Fibroblast of lung (primary cell): ENCODE measurements around the gene IMMP2L. TPM values are rescaled to one million over a fixed set of nuclear protein-coding genes. Genes with fewer than 3 reads are reported as not detected.

Experiments used
- DNase-seq, 2 donors: peaks; one replicate each; pipeline versions ENCODE4 v3.0.0 to v3.0.0-alpha.2; 2010; ENCODE audit warnings: low read depth in 2 of 2
- H2AFZ ChIP-seq: 2 replicates; pipeline ENCODE4 v1.5.1; 2012; ENCODE audit warnings: low read length, control low read depth, inconsistent platforms
- H3K27ac ChIP-seq: 2 replicates; pipeline ENCODE4 v1.5.1; 2011; ENCODE audit warnings: low read length, control low read depth; ENCODE audit not compliant: insufficient read depth
- H3K27me3 ChIP-seq: 2 replicates; pipeline ENCODE4 v1.5.1; 2011; ENCODE audit warnings: mild to moderate bottlenecking, low read length; ENCODE audit not compliant: control insufficient read depth, insufficient read depth
- H3K36me3 ChIP-seq: 2 replicates; pipeline ENCODE4 v1.5.1; 2011; ENCODE audit warnings: low read length; ENCODE audit not compliant: control insufficient read depth, insufficient read depth
- H3K4me1 ChIP-seq: 2 replicates; pipeline ENCODE4 v1.5.1; 2011; ENCODE audit warnings: low read length; ENCODE audit not compliant: control insufficient read depth, insufficient read depth; ENCODE audit errors: extremely low read depth
- H3K4me2 ChIP-seq: 2 replicates; pipeline ENCODE4 v1.5.1; 2011; ENCODE audit warnings: low read length, control low read depth; ENCODE audit not compliant: insufficient read depth; ENCODE audit errors: extremely low read depth
- H3K4me3 ChIP-seq, 4 experiments: fragments of 200-600 bp in 1 of 4; sonication (generic) in 1 of 4; replicated peaks in 1 of 4; 2 replicates each; pipeline ENCODE4 v1.5.1; 2011 to 2016; ENCODE audit warnings: low read length in 4 of 4, low read depth in 3 of 4, mild to moderate bottlenecking in 3 of 4, control low read depth in 2 of 4, inconsistent platforms in 1 of 4, mixed read lengths in 1 of 4; ENCODE audit not compliant: insufficient read depth in 1 of 4; ENCODE audit errors: control extremely low read depth in 1 of 4
- H3K79me2 ChIP-seq: 2 replicates; pipeline ENCODE4 v1.5.1; 2012; ENCODE audit warnings: mild to moderate bottlenecking, low read length, inconsistent platforms; ENCODE audit not compliant: control insufficient read depth, insufficient read depth
- H3K9ac ChIP-seq: 2 replicates; pipeline ENCODE4 v1.5.1; 2011; ENCODE audit warnings: mild to moderate bottlenecking, low read length, control low read depth; ENCODE audit not compliant: insufficient read depth
- H3K9me3 ChIP-seq: 2 replicates; pipeline ENCODE4 v1.5.1; 2012; ENCODE audit warnings: low read depth, low read length; ENCODE audit not compliant: control insufficient read depth, insufficient read depth
- H4K20me1 ChIP-seq: 2 replicates; pipeline ENCODE4 v1.5.1; 2011; ENCODE audit warnings: low read length; ENCODE audit not compliant: control insufficient read depth, insufficient read depth; ENCODE audit errors: extremely low read depth
- EZH2 ChIP-seq: IDR thresholded peaks from 2 replicates; pipeline ENCODE4 v1.5.1; 2012; ENCODE audit warnings: low read length, control low read depth, mild to moderate bottlenecking; ENCODE audit errors: missing control alignments
- polyA plus RNA-seq, 2 donors: library from polyadenylated mRNA; depleted of rRNA in 1 of 2; stranded (reverse) in 1 of 2; unstranded in 1 of 2; fragments of >200 nt; gene quantifications; 2 replicates each; pipeline ENCODE4 v1.2.1, GENCODE V29; 2011 to 2012; ENCODE audit warnings: missing spikeins in 1 of 2
- total RNA-seq: library from RNA; depleted of rRNA; stranded (reverse); fragments of >200 nt; gene quantifications from 2 replicates; pipeline ENCODE4 v1.2.1, GENCODE V29; 2014
- TF ChIP-seq, protein P1 (sequence below), 2 donors: IDR thresholded peaks in 1 of 2; conservative IDR thresholded peaks in 1 of 2; 1 replicate in 1 of 2; 2 replicates in 1 of 2; pipeline ENCODE4 v1.5.1; 2011 to 2012; ENCODE audit warnings: low read length in 2 of 2, control low read depth in 1 of 2, inconsistent platforms in 1 of 2, low read depth in 1 of 2, mild to moderate bottlenecking in 1 of 2

IMMP2L gene
- total and polyA plus RNA-seq, 2 donors (not counting 1 experiment from before 2014, with no cell fraction given) = 6.9 to 14.4 TPM

DNA sequence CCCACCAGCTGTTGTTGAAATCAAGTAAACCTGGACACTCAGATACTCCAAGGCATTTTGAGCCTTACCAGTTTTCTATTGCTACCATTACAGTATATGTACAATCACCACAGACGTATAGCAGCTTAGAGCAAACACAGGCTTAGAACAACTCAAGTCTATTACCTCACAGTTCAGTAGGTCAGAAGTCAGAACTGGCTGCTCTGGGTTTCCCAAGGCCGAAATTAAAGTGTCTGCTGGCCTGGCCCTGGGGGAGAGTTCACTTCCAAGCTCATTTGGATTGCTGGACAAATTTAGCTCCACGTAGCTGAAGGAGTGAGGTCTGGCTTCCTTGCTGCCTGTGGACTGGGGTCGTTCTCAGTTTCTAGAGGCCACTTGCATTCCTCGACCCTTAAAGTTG lies 731.5 kb downstream of the IMMP2L start:
- peak in 1 of 2 donors; percentile 20 for DNase-seq
- no peak overlapping the region for H3K4me3 ChIP-seq
- no peak for TF ChIP-seq EZH2
- TF ChIP-seq, protein P1, sequence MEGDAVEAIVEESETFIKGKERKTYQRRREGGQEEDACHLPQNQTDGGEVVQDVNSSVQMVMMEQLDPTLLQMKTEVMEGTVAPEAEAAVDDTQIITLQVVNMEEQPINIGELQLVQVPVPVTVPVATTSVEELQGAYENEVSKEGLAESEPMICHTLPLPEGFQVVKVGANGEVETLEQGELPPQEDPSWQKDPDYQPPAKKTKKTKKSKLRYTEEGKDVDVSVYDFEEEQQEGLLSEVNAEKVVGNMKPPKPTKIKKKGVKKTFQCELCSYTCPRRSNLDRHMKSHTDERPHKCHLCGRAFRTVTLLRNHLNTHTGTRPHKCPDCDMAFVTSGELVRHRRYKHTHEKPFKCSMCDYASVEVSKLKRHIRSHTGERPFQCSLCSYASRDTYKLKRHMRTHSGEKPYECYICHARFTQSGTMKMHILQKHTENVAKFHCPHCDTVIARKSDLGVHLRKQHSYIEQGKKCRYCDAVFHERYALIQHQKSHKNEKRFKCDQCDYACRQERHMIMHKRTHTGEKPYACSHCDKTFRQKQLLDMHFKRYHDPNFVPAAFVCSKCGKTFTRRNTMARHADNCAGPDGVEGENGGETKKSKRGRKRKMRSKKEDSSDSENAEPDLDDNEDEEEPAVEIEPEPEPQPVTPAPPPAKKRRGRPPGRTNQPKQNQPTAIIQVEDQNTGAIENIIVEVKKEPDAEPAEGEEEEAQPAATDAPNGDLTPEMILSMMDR (conservative IDR thresholded peaks at IDR 0.05 in 1 of 2, IDR thresholded peaks at IDR 0.05 in 1 of 2; ENCODE audit: low read depth in 1 of 2, low read length in 2 of 2) = no peak

DNA sequence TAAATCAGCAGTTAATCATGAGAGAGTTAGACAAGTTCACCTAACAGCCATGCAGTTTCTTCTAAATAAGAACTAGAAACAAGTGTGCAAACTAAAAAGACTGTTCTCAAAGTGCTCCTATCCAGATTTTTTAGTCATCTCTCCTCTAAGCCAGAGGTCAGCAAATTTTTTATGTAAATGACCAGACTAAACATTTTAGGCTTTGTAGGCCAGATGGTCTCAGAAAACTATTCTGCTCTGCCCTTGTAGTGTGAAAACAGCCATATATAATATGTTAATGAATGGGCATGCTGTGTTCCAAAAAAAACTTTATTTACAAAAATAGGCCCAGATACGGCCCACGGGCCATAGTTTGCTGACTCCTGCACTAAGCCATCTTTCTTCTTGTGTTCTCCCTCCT lies 734.4 kb downstream of the IMMP2L start:
- no peak overlapping the region for H2AFZ ChIP-seq
- no peaks in the 10 kb centered on the region for H3K36me3 ChIP-seq
- no peak overlapping the region for H3K27ac ChIP-seq
- no peaks in the 10 kb centered on the region for H3K79me2 ChIP-seq
- H3K9ac ChIP-seq = no peak overlapping the region
- no peak overlapping the region for H3K4me2 ChIP-seq
- no peak for DNase-seq
- H3K4me1 ChIP-seq = no peaks in the 10 kb centered on the region
- H3K4me3 ChIP-seq = no peak overlapping the region
- no peaks in the 10 kb centered on the region for H3K27me3 ChIP-seq
- no peaks in the 10 kb centered on the region for H3K9me3 ChIP-seq
- no peak for TF ChIP-seq EZH2
- TF ChIP-seq, protein P1 (conservative IDR thresholded peaks at IDR 0.05 in 1 of 2, IDR thresholded peaks at IDR 0.05 in 1 of 2; ENCODE audit: low read depth in 1 of 2, low read length in 2 of 2) = no peak
- no peaks in the 10 kb centered on the region for H4K20me1 ChIP-seq

More for the DNA sequence above, 731.5 kb downstream of the IMMP2L start:
- Histone ChIP-seq H3K27ac (no peak overlapping the region), H3K36me3 (no peaks in the 10 kb centered on the region), H3K9ac (no peak overlapping the region), H3K4me2 (no peak overlapping the region), H2AFZ (no peak overlapping the region), H3K27me3 (no peaks in the 10 kb centered on the region), H3K9me3 (no peaks in the 10 kb centered on the region), H3K4me1 (no peaks in the 10 kb centered on the region), H3K79me2 (no peaks in the 10 kb centered on the region), H4K20me1 (no peaks in the 10 kb centered on the region)

- Histone ChIP-seq H3K4me1 (no peaks in the 10 kb centered on the region), H4K20me1 (no peaks in the 10 kb centered on the region), H3K79me2 (no peaks in the 10 kb centered on the region), H3K36me3 (no peaks in the 10 kb centered on the region), H3K9ac (no peak overlapping the region), H3K4me2 (no peak overlapping the region), H3K27me3 (no peaks in the 10 kb centered on the region), H2AFZ (no peak overlapping the region), H3K9me3 (no peaks in the 10 kb centered on the region), H3K4me3 (no peak overlapping the region), H3K27ac (no peak overlapping the region)
- no peak for DNase-seq
- TF ChIP-seq, protein P1 (conservative IDR thresholded peaks at IDR 0.05 in 1 of 2, IDR thresholded peaks at IDR 0.05 in 1 of 2; ENCODE audit: low read depth in 1 of 2, low read length in 2 of 2) = no peak
- TF ChIP-seq EZH2 = no peak
Measured at GRCh38 chr7:110827287-110827855, 734.9 kb downstream of the IMMP2L start.
